Coronary artery (tissue), 2 donors: ENCODE data around the gene DOCK4.

Experiments used
- DNase-seq: peaks from one replicate; pipeline ENCODE4 v3.0.0-alpha.2; 2017; ENCODE audit warnings: low spot score
- H3K27ac ChIP-seq, 2 donors: fragments of 200-600 bp; sonication (generic); one replicate each; pipeline ENCODE4 v1.5.1; 2016 to 2019
- H3K4me3 ChIP-seq: fragments of 200-600 bp; sonication (generic); 2 replicates; pipeline ENCODE4 v1.5.1; 2016; ENCODE audit warnings: mild to moderate bottlenecking, moderate library complexity
- TF ChIP-seq, protein P1 (sequence below): fragments of 200-600 bp; sonication (generic); IDR thresholded peaks from one replicate; pipeline ENCODE4 v1.5.1; 2019; ENCODE audit warnings: antibody characterized with exemption

DOCK4 gene

GRCh38 chr7:111746950-111747349 lies 459.2 kb downstream of the DOCK4 start:
- Histone ChIP-seq H3K27ac (no peak overlapping the region), H3K4me3 (no peak overlapping the region)
- no peak for DNase-seq
- TF ChIP-seq, protein P1, sequence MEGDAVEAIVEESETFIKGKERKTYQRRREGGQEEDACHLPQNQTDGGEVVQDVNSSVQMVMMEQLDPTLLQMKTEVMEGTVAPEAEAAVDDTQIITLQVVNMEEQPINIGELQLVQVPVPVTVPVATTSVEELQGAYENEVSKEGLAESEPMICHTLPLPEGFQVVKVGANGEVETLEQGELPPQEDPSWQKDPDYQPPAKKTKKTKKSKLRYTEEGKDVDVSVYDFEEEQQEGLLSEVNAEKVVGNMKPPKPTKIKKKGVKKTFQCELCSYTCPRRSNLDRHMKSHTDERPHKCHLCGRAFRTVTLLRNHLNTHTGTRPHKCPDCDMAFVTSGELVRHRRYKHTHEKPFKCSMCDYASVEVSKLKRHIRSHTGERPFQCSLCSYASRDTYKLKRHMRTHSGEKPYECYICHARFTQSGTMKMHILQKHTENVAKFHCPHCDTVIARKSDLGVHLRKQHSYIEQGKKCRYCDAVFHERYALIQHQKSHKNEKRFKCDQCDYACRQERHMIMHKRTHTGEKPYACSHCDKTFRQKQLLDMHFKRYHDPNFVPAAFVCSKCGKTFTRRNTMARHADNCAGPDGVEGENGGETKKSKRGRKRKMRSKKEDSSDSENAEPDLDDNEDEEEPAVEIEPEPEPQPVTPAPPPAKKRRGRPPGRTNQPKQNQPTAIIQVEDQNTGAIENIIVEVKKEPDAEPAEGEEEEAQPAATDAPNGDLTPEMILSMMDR = no peak

- H3K27ac ChIP-seq = no peak overlapping the region
- TF ChIP-seq, protein P1 = no peak
- H3K4me3 ChIP-seq = no peak overlapping the region
- DNase-seq = no peak
Observed at GRCh38 chr7:111744501-111745155, 461.6 kb downstream of the DOCK4 start.

DNA sequence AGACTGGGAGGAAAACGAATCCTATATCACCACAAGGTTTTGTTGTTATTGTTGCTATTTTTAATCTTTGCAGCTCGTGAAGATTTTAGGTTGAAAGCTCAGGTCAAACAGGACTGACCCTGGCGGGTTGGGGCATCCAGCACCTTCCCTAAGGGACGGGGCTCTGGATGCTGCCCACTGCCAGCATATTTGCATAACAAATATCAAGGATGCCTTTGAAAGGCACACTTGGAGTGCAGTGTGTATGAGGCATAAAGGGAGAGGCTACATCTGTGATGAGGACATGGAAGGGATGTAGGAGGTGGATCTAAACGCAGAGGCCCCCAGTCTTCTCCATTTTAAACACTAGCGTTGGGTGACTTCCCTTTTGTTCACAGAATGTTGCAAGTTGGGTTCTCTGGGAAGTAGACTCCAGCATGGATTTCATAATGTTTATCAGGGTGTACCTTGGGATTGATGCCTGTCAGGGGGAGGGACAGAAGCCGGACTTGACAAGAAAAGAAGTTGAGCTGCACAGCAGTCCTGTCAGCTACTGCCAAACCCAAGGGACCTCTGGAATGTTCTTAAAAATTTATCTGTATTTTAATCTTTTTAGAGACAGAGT lies 462.9 kb downstream of the DOCK4 start:
- no peak for DNase-seq
- no peak overlapping the region for H3K27ac ChIP-seq
- no peak overlapping the region for H3K4me3 ChIP-seq
- TF ChIP-seq, protein P1 = no peak

DNA sequence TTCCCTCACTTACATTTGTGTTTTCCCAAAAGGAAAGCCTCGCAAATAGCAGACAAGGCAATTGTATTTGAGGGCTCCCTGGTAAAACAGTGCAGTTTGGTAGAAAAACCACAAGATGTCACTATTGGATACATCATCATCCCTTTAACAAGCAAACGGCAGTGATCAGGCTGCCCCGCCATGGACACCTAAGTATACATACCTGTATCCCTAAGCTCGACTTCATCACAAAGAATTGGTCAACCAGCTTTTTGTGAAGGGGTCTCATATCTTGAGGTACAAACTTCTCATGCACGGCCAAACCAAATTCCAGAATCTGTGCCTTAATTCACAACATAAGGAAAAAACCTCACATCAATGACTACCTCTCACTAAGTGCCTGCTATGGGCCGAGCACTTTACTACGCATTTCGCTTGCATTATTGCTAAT lies 464.4 kb downstream of the DOCK4 start:
- no peak for DNase-seq
- H3K4me3 ChIP-seq = no peak overlapping the region
- H3K27ac ChIP-seq = no peak overlapping the region
- TF ChIP-seq, protein P1 = peak; percentile 47

GRCh38 chr7:111740942-111741341 lies 465.3 kb downstream of the DOCK4 start:
- TF ChIP-seq, protein P1 = no peak
- Histone ChIP-seq H3K27ac (no peak overlapping the region), H3K4me3 (no peak overlapping the region)
- no peak for DNase-seq

GRCh38 chr7:111736552-111736874 lies 469.7 kb downstream of the DOCK4 start:
- H3K27ac ChIP-seq = no peak overlapping the region
- no peak overlapping the region for H3K4me3 ChIP-seq
- TF ChIP-seq, protein P1 = no peak
- no peak for DNase-seq
